Mesodermal cell (in vitro differentiated cells): ENCODE data around the gene HSPA6.

ENCODE experiments used
- H3K27ac ChIP-seq: 2 replicates; pipeline ENCODE4 v1.7.0; 2013; ENCODE audit warnings: mild to moderate bottlenecking, low read depth, low read length, moderate library complexity; ENCODE audit not compliant: severe bottlenecking
- H3K36me3 ChIP-seq: 2 replicates; pipeline ENCODE4 v1.7.1; 2013; ENCODE audit warnings: mild to moderate bottlenecking, low read length, moderate library complexity; ENCODE audit not compliant: control insufficient read depth, insufficient read depth
- H3K4me1 ChIP-seq: one replicate; pipeline ENCODE4 v1.7.1; 2013; ENCODE audit warnings: mild to moderate bottlenecking, low read length; ENCODE audit not compliant: insufficient read depth, control insufficient read depth, poor library complexity, severe bottlenecking
- H3K4me3 ChIP-seq: 2 replicates; pipeline ENCODE4 v1.7.0; 2013; ENCODE audit warnings: low read length, control low read depth, mild to moderate bottlenecking; ENCODE audit not compliant: insufficient read depth, poor library complexity, severe bottlenecking; ENCODE audit errors: extremely low read depth
- H3K9me3 ChIP-seq: 2 replicates; pipeline ENCODE4 v1.7.1; 2013; ENCODE audit warnings: mild to moderate bottlenecking, low read length, moderate library complexity; ENCODE audit not compliant: control insufficient read depth
- WGBS, 2 experiments: methylation state at CpG; one replicate each; pipeline ENCODE4 v1.1.5; 2013; ENCODE audit warnings: missing lambda C conversion rate in 2 of 2; ENCODE audit not compliant: insufficient coverage in 2 of 2; 5-methylcytosine and 5-hydroxymethylcytosine counted together

HSPA6 gene

DNA sequence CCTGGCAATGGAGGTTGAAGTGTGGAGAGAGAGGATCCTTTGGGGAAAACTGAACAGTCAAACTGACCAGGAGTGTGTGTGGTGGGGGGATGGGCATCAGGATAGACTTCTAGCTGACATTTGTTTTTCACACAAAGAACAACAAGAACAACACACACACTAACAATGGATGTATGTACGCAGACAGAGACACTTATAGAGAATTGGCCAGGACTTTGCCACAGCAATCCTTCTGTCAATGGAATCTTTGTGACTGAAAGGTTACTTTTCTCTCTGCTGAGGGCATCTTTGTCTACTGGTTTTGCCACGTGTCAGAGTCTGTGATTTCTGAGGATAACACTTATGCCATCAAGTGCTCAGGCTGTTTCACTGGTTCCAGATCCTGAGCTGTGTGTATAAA, 31.5 kb upstream of the HSPA6 start:
- WGBS, 2 experiments: 60 to 100% methylated on average over 1 of the region's 2 CpGs
- no peaks in the 10 kb centered on the region for H3K4me1 ChIP-seq
- no peak overlapping the region for H3K4me3 ChIP-seq

DNA sequence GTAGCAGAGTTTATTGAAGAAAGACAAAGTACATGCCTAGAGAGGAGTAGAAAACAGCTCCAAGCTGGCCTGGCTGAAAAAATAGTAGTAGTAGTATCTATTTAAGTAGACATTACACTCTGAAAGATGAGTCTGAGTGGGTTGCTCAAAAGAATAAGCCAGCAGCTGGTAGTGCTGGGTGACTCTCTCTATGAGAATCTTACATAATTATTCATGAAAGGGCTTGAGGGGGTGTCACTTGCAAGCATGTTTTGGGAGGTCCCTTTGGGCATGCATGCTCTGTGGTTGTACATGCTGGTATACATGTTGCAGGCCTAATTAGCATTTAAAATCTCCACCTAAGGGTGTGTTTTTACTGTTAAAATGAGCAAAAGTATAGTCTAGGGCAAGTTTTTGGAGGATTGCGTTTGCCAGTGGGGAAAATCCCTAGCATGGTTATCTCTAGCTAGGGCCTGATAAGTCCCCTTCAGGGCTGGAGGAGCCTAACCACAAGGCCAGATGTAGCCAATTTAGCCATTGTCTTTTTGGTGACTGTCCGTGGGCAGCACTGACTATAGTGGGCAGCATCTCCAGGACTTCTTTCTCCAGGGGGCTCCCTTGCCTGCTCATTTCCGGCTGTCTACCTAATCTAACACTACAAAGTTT, 30.1 kb upstream of the HSPA6 start:
- Histone ChIP-seq H3K36me3 (no peaks in the 10 kb centered on the region), H3K9me3 (no peaks in the 10 kb centered on the region), H3K27ac (no peak overlapping the region), H3K4me3 (no peak overlapping the region), H3K4me1 (no peaks in the 10 kb centered on the region)
- WGBS, 2 experiments: 67% methylated on average over 1 to 3 of the region's 3 CpGs

More for the DNA sequence above, 31.5 kb upstream of the HSPA6 start:
- Histone ChIP-seq H3K36me3 (no peaks in the 10 kb centered on the region), H3K27ac (no peak overlapping the region), H3K9me3 (no peaks in the 10 kb centered on the region)

DNA sequence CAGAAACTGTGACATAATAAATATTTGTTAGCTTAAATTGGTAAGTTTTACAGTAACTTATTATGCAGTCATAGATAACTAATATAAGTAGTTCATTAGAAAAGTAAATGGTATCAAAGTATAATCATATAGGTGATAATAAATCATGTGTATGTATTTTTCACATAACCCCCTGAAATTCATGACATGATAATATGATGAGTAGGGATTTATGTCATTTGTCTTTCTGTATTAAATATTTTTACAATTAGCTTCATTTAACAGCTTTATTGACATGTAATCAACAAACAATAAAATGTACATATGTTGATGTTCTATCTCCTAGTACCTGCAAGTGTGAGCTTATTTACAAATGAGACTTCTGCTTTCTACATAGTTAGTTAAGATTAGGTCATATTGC, 28.9 kb upstream of the HSPA6 start:
- Histone ChIP-seq H3K4me1 (no peaks in the 10 kb centered on the region), H3K36me3 (no peaks in the 10 kb centered on the region), H3K27ac (no peak overlapping the region), H3K4me3 (no peak overlapping the region), H3K9me3 (no peaks in the 10 kb centered on the region)

DNA sequence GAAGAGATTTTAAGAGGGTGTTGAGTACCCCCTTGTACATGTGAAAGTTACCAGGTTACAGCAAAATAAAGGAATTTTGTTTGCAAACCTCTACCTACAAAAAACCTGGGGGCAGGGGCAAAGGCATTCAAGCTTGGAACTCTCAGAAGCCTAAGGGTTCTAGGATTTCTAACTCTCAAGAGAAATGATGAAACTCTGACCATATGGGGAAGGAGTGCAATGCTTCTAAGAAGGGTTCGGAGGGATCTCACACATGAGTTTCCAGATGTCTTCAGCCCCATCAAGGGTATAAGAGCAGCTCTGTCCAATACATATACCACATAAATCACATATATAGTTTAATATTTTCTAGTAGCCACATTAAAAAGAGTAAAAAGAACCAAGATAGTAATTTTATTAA, 26.4 kb upstream of the HSPA6 start:
- no CpG with 5 or more reads among the region's 1 CpG for WGBS, 2 experiments
- Histone ChIP-seq H3K9me3 (no peaks in the 10 kb centered on the region), H3K27ac (no peak overlapping the region), H3K36me3 (no peaks in the 10 kb centered on the region), H3K4me3 (no peak overlapping the region), H3K4me1 (no peaks in the 10 kb centered on the region)

DNA sequence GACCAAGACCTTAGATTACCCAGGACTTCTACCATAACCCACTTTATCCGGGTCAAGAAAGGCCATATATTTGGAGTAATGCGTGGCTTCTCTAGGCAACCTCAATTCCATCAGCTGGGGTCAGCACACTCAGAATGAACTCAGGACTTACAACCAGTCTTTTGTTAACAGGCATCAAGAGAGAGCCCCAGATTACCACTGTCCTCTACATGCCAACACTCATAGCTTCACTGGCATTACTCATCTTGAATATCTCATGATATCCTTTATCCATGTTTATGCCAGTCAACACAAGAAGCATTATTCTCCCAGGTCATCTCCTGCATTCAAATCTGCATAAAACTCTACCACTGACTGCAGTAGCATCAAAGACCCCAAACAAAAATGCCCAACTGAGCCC, 25.7 kb upstream of the HSPA6 start:
- no peak overlapping the region for H3K4me3 ChIP-seq
- H3K9me3 ChIP-seq: no peaks in the 10 kb centered on the region
- no peaks in the 10 kb centered on the region for H3K36me3 ChIP-seq
- H3K27ac ChIP-seq: no peak overlapping the region
- peaks cover 4% of the 10 kb centered on the region for H3K4me1 ChIP-seq
- 100% methylated on average over 1 to 2 of the region's 2 CpGs for WGBS, 2 experiments

DNA sequence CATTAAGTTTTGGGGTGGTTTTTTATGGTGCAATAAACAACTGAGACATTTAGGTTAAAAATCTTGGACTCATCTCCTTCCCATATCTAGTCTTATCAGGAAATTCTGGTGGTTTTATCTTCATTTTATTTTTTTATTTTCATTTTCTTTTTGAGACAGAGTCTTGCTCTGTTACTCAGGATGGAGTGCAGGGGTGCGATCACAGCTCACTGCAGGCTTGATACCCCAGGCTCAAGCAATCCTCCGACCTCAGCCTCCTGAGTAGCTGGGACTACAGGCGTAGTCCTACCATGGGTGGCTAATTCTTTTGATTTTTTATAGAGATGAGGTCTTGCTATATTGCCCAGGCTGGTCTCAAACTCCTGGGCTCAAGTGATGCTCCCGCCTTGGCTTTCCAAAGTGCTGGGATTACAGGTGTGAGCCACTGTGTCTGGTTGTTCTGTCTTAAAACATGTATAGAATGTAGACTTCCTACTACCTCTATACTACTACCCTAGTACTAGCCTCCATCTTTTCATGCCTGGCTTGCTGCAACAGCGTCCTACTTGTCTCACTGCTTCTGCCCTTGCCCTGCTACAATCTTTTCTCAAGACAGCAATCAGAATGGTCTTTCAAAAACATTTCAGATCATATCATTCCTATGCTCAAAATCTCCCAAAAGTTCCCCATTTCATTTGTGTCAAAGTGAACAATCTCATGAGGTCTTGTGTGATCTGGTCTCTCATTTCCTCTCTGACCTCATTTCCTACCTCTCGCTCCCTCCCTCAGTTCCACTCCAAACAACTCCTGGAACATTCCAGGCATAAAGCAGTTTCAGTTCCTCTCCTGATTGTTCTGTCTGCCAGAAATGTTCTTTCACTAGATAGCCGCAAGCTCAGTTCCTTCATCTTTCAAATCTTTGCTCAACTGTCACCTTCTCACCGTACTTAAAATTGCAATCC, 25.0 kb upstream of the HSPA6 start:
- Histone ChIP-seq H3K4me1 (peaks cover 4% of the 10 kb centered on the region), H3K36me3 (no peaks in the 10 kb centered on the region), H3K4me3 (no peak overlapping the region), H3K9me3 (no peaks in the 10 kb centered on the region), H3K27ac (no peak overlapping the region)
- 91% methylated on average over 4 to 8 of the region's 8 CpGs for WGBS, 2 experiments

DNA sequence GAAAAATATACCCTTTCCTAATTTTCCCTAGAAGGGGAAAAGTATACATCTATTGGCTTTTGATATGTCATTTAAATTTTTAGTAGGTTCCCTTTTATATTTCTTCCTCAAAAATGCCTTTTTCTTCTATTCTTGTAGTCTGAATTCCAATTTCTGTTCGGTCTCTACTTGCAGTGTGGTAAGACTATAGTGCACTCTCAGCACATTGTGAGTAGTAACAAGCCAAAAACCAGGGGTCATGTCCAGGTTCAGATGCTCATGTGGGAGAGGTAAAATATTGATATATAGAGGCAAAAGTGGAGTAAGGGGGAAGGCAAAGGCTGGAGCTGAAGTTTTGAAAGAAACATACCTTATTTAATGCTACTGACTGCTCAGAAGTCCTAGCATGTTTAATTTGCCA, 23.1 kb upstream of the HSPA6 start:
- WGBS, 2 experiments: 100% methylated on average over 1 of the region's 1 CpG; no CpG with 5 or more reads in 1 of the 2 experiments
- Histone ChIP-seq H3K27ac (no peak overlapping the region), H3K4me3 (no peak overlapping the region), H3K9me3 (no peaks in the 10 kb centered on the region), H3K4me1 (peaks cover 4% of the 10 kb centered on the region), H3K36me3 (no peaks in the 10 kb centered on the region)

DNA sequence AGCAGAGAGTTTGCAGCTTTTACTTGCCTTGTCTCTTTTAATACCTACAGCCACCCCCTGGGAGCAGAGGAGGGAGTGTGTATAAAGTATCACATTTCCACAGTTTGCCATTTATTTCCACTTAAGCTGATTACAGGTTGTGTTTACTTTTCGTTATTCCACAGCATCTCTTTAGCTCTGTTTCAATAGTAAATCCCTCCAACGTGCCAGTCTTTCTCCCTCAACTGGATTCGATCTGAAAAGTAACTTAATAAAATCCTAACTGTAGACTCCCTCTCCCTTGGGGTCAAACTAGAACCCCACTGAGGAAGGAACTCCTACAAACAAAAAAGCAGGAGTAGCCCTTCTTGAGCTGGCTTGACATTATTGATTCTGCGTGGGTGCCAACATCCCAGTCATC, 22.2 kb upstream of the HSPA6 start:
- no peaks in the 10 kb centered on the region for H3K9me3 ChIP-seq
- H3K4me1 ChIP-seq: peaks cover 4% of the 10 kb centered on the region
- no peaks in the 10 kb centered on the region for H3K36me3 ChIP-seq
- H3K27ac ChIP-seq: no peak overlapping the region
- no peak overlapping the region for H3K4me3 ChIP-seq
- 78 to 81% methylated on average over 3 of the region's 4 CpGs for WGBS, 2 experiments

DNA sequence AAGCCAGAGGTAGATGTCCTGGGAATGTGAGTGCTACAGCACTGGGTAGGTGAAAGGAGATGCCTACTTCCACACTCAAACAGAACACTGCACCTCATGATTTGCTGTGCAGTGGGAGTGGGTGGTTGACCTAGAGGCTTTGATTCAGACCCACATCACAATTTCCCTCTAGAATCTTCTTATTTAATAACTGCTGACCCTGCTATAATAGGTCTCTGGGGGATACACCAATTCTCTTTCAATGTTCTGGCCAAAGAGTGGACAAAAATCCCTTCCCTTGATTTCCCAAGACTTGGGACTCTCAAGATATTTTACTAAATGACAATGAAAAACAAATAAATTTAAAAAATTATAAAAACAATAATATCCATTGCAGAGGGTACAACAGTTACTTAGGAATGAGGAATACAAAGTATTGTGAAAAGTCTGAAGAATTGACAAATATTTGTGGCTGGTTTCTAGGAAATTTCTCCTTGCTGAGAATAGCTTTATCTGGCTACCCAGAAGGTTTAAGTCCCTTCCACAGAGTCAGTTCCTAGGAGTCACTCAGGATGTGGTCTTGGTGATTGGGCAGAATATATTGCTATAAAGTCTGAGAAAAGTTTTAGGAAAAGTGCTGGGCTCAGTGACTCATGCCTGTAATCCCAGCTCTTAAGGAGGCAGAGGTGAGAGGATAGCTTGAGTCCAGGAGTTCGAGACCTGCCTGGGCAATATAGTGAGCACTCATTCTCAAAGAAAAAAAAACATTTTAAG, 21.5 kb upstream of the HSPA6 start:
- Histone ChIP-seq H3K27ac (no peak overlapping the region), H3K4me3 (no peak overlapping the region), H3K4me1 (peaks cover 4% of the 10 kb centered on the region), H3K36me3 (no peaks in the 10 kb centered on the region), H3K9me3 (no peaks in the 10 kb centered on the region)
- WGBS, 2 experiments: no CpG with 5 or more reads among the region's 1 CpG

DNA sequence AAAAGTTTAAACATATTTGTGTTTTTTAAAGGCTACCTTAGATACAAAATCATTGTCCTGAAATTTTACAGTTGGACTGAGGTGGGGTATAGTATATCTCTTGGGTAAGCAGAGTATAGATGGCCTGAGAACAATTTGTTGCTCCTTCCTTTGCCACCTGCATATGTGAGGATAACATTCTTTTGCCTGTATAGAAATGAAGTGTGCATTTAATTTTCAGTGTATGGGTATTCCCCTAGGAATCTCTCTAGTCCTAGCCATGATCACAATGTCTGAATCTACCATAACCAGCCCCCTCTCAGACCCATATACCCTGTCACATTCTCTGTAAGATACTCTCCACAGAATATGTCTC, 21.0 kb upstream of the HSPA6 start:
- Histone ChIP-seq H3K4me1 (peaks cover 4% of the 10 kb centered on the region), H3K36me3 (no peaks in the 10 kb centered on the region), H3K27ac (no peak overlapping the region), H3K9me3 (no peaks in the 10 kb centered on the region), H3K4me3 (no peak overlapping the region)
